GM20431 (cell line): Measurements from ENCODE around the gene ARHGAP26.
"Not testable (repeated sequence)": the region's sequence is repeated elsewhere in the genome, so short reads cannot be mapped to it uniquely, and the experiment has no call there.

Experiments
- in situ Hi-C: fragments of 300-500 bp; cut with MseI, MboI; formaldehyde crosslinking; loops from one replicate; pipeline ENCODE4 v1.15.0; 2020; ENCODE audit warnings: low sequenced_read_pairs; ENCODE audit not compliant: unreplicated experiment

Gene ARHGAP26

GRCh38 chr5:143085319-143085917 is 315.2 kb downstream of the ARHGAP26 start:
- in situ Hi-C loops: no loop called here

GRCh38 chr5:143086546-143086907 is 316.4 kb downstream of the ARHGAP26 start:
- in situ Hi-C loops: no loop called here

- in situ Hi-C loops: no loop called here
Measured at GRCh38 chr5:143086908-143087637, 316.9 kb downstream of the ARHGAP26 start.

GRCh38 chr5:143088702-143089101 is 318.5 kb downstream of the ARHGAP26 start:
- in situ Hi-C loops: not testable (repeated sequence)

- in situ Hi-C loops: not testable (repeated sequence)
Measured at GRCh38 chr5:143090044-143090443, 319.9 kb downstream of the ARHGAP26 start.

GRCh38 chr5:143092711-143093451 is 322.7 kb downstream of the ARHGAP26 start:
- in situ Hi-C loops: not testable (repeated sequence)

GRCh38 chr5:143093452-143094086 is 323.4 kb downstream of the ARHGAP26 start:
- in situ Hi-C loops: no loop called here

GRCh38 chr5:143094087-143094521 is 323.9 kb downstream of the ARHGAP26 start:
- in situ Hi-C loops: no loop called here

GRCh38 chr5:143094608-143095007 is 324.4 kb downstream of the ARHGAP26 start:
- in situ Hi-C loops: not testable (repeated sequence)

GRCh38 chr5:143101121-143101520 is 330.9 kb downstream of the ARHGAP26 start:
- in situ Hi-C loops: no loop called here

GRCh38 chr5:143101725-143102386 is 331.7 kb downstream of the ARHGAP26 start:
- in situ Hi-C loops: no loop called here

- in situ Hi-C loops: no loop called here
Measured at GRCh38 chr5:143102411-143102810, 332.2 kb downstream of the ARHGAP26 start.

GRCh38 chr5:143105216-143105905 is 335.2 kb downstream of the ARHGAP26 start:
- in situ Hi-C loops: no loop called here

- in situ Hi-C loops: no loop called here
Measured at GRCh38 chr5:143106174-143106573, 336.0 kb downstream of the ARHGAP26 start.

GRCh38 chr5:143108498-143109128 is 338.4 kb downstream of the ARHGAP26 start:
- in situ Hi-C loops: no loop called here

GRCh38 chr5:143110591-143110990 is 340.4 kb downstream of the ARHGAP26 start:
- in situ Hi-C loops: no loop called here

- in situ Hi-C loops: no loop called here
Measured at GRCh38 chr5:143111799-143112198, 341.6 kb downstream of the ARHGAP26 start.

GRCh38 chr5:143113461-143113860 is 343.3 kb downstream of the ARHGAP26 start:
- in situ Hi-C loops: no loop called here

GRCh38 chr5:143114481-143114880 is 344.3 kb downstream of the ARHGAP26 start:
- in situ Hi-C loops: no loop called here
